ENCODE results near the gene ARL17A. TPM values are rescaled to one million over a fixed set of nuclear protein-coding genes. Genes with fewer than 3 reads are reported as not detected.
"Not testable (repeated sequence)": the region's sequence is repeated elsewhere in the genome, so short reads cannot be mapped to it uniquely, and the experiment has no call there.

Gene ARL17A
- total RNA-seq, 4 donors from 2014 or later: 4.8 to 22.0 (median 13.3) TPM

- WGBS: no CpG with 5 or more reads among the region's 2 CpGs
- H3K9me3 ChIP-seq; DNase-seq (ENCODE audit: low spot score in 2 of 2); H3K27me3 ChIP-seq; H3K4me1 ChIP-seq; H3K27ac ChIP-seq; H3K36me3 ChIP-seq; H3K4me3 ChIP-seq: not testable (repeated sequence)
Measured at GRCh38 chr17:46481310-46481709, 98.2 kb downstream of the ARL17A start.

- WGBS: no CpG with 5 or more reads among the region's 3 CpGs
- H3K27ac ChIP-seq; H3K4me3 ChIP-seq; H3K9me3 ChIP-seq; H3K4me1 ChIP-seq; DNase-seq (ENCODE audit: low spot score in 2 of 2); H3K36me3 ChIP-seq; H3K27me3 ChIP-seq: not testable (repeated sequence)
Measured at GRCh38 chr17:46478823-46479222, 100.7 kb downstream of the ARL17A start.

DNA sequence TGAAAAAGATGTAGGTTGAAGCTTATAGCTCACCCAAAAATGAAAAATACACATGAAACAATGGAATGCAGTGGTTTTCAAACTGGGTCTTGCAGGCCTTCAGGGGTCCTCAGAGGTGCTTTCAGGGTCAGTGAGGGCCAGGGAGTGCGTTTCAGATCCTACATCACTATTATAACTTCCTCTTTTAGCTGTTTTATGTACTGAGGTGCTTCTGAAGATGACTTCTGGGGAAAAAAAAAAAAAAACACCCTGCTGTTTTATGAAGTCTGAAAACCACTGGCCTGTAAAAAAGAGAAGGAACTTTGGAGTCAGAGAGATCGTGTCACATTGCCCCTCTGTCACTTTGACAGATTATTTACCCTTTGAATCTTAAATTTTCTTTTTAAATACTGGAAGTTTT, 103.9 kb downstream of the ARL17A start:
- H3K36me3 ChIP-seq; DNase-seq (ENCODE audit: low spot score in 2 of 2); H3K27me3 ChIP-seq; H3K4me3 ChIP-seq; H3K9me3 ChIP-seq; H3K4me1 ChIP-seq; H3K27ac ChIP-seq: not testable (repeated sequence)
- WGBS: no CpG with 5 or more reads among the region's 2 CpGs

DNA sequence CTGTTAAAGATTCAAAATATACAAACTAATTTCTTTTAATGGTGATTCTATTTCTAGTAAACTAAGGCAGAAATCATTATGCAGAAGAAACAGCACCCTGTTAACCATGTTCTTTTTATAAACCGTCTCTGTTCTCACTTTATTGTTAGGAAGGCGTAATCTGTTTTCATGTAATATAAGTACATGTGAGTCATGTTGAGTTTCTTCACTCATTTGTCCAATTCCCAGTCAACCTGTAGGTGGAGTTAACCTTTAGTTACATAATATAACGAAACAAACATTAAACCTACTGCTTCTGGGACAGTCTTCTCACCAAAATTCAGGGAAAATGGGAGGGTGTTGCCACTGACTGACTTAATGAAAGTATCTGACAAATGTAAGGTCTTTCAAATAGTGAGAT, 105.0 kb downstream of the ARL17A start:
- H3K27ac ChIP-seq; H3K9me3 ChIP-seq; H3K36me3 ChIP-seq; H3K4me1 ChIP-seq; H3K27me3 ChIP-seq; H3K4me3 ChIP-seq; DNase-seq (ENCODE audit: low spot score in 2 of 2): not testable (repeated sequence)
- WGBS: no CpG with 5 or more reads among the region's 3 CpGs

DNA sequence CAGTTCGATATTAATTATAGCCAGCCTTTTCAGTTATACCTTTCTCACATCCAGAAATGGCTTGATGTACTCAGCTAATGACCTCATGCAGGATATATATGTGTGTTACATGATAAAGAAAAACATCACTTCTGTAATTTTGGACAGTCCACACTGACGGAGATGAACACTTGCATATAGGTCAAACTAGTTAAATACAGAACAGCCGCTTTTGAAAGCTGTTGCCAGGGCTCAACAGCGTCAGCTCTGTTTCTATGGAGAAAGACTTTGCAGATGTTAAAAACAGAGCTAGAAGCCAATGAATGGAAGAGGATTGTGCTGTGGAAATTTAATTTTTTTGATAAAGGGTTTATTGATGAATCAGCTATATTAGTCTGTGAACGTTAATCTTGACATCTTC, 111.9 kb downstream of the ARL17A start:
- DNase-seq (ENCODE audit: low spot score in 2 of 2); H3K36me3 ChIP-seq; H3K4me3 ChIP-seq; H3K27me3 ChIP-seq; H3K4me1 ChIP-seq; H3K9me3 ChIP-seq; H3K27ac ChIP-seq: not testable (repeated sequence)
- WGBS: no CpG with 5 or more reads among the region's 5 CpGs

Other genes starting within 250 kb of the ARL17A start
- gene ARL17B, start 217.9 kb downstream of the ARL17A start, total RNA-seq: 10 to 100 TPM in 3 of 4 donors, 1 to 10 TPM in 1; 9.0 to 42.9 (median 17.5) TPM
- 10 to 100 TPM; 15.1 to 46.3 (median 26.7) TPM for gene LRRC37A2, start 67.2 kb downstream of the ARL17A start, total RNA-seq
- gene NSF, start 11.0 kb upstream of the ARL17A start, total RNA-seq: 10 to 100 TPM; 20.3 to 41.9 (median 29.0) TPM
- gene WNT3, start 239.0 kb upstream of the ARL17A start, total RNA-seq: 10 to 100 TPM; 39.3 to 84.9 (median 61.7) TPM

Measured in suprapubic skin (tissue), 4 donors.